GM21576 (cell line): ENCODE data around the gene PGPEP1.

Experiments
- ATAC-seq: cut with Tn5 transposase; IDR thresholded peaks from one replicate; pipeline ENCODE4 v1.9.1; 2021; ENCODE audit warnings: mild to moderate bottlenecking, moderate library complexity; ENCODE audit not compliant: unreplicated experiment

The PGPEP1 gene, protein sequence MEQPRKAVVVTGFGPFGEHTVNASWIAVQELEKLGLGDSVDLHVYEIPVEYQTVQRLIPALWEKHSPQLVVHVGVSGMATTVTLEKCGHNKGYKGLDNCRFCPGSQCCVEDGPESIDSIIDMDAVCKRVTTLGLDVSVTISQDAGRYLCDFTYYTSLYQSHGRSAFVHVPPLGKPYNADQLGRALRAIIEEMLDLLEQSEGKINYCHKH

DNA sequence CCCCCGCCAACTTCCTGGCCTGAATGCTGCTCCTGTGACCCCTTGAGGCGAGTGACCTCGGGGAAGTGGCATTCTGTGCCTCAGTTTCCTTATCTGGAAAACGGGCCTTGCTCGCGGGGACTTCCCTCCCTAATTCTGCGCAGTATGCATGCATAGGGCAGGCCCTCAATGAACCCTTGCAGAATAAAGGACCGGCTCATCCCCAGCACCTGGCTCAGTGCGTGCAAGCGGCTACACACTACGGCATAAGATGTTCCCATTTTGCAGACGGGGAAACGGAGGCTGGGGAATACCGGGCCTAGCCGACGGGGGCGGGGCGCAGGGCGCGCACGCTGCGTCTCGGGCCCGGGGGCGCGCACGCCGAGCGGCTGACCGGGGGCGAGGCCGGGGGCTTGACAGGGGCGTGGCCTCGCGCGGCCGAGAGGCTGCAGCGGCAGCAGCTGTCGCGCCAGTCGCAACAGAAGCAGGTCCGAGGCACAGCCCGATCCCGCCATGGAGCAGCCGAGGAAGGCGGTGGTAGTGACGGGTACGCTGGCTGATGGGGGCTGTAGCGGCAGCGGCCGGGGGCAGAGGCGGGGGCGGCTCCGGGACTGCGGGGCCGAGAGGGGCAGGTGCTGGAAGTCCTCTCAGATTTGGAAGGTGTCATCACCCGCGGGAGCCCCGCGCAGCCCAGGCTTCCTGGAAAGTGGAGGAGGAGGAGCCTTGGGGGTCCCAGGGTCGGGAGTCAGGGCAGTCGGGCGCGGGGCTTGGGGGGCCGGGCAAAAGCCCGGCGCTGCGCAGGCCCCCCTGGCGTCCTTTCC is at the start of gene PGPEP1:
TSS of gene PGPEP1 (plus strand) at position 409 of the 800 bp plus-strand sequence. CDS start at position 493, 84 bp downstream.
- no peak for ATAC-seq

DNA sequence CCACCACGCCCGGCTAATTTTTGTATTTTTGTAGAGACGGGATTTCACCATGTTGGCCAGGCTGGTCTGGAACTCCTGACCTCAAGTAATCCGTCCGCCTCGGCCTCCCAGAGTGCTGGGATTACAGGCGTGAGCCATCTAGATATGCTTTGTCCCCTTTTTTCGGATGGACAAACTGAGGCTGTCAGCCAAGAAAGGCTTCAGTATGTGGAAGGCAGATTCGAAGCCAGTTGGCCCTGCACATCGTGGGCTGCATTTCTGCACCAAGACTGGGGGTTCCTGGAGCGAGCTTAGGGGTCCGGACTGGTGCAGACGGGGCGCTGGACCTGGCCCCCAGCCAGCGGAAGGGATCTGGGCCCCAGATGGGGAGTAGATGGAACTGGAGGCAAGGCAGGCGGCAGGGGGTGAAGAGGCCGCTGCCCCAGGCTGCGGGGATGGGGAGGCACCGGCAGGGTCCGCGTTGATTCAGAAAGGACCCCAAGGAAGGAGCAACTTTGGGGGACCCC is 49.3 kb upstream of the PGPEP1 start:
- peak; percentile 7 for ATAC-seq

DNA sequence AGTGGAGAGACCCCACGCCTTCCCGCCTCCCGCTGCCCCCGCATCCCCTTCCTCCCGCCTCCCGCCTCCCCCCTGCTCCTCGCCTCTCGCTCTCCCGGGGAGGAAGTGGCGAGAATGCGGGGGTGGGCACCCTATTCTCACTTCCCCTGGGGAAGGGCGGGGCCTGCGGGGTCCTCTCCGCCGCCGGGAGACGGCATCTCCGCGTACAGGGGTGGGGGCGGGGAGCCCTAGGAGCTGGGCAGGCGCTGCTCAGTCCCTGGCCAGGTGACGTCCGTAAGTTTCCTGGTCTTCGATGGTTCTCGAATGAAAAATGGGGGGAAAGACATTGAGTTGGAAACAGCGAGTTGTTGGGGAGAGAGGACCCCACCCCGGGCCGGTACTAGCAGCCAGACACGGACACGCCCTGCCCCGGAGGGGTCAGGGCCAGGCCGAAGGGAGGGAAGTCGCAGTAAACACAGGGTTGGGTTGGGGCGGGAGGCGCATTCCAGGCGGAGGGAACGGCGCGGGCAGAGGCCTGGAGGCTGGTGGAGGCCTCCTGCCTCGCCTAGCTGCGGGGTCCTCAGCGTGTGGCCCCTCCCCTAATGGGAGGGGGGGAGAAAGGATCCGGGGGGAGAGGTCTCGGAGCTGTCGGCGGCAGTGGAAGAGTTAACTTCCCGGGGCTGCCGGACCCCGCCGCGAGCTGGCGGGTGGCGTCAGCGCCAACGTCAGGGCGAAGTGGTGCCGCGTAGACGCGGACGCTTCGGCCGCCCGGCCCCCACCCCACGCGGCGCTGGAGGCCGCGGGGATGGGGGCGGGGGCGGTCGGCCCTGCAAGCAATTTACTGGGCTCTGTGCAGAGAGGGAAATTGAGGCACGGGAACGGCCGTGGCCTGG is 48.6 kb upstream of the PGPEP1 start:
- peak; percentile 51 for ATAC-seq

DNA sequence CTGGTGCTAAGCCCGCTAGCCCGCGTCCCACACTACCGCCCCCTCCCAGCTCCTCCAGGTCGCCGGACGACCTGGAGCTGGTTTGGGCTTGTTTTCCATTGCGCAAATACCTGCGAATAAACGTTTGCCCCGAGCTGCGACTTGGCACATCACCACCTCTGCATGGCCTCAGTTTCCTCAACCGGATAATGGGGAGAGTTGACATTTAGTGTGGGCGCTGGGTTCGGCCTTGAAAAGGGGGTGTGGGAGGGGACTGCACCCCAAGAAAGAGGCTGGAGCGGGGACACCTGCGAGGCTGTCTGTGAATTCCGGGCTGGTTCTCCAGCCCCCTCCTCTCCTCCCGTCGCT is 48.0 kb upstream of the PGPEP1 start:
- ATAC-seq: no peak

DNA sequence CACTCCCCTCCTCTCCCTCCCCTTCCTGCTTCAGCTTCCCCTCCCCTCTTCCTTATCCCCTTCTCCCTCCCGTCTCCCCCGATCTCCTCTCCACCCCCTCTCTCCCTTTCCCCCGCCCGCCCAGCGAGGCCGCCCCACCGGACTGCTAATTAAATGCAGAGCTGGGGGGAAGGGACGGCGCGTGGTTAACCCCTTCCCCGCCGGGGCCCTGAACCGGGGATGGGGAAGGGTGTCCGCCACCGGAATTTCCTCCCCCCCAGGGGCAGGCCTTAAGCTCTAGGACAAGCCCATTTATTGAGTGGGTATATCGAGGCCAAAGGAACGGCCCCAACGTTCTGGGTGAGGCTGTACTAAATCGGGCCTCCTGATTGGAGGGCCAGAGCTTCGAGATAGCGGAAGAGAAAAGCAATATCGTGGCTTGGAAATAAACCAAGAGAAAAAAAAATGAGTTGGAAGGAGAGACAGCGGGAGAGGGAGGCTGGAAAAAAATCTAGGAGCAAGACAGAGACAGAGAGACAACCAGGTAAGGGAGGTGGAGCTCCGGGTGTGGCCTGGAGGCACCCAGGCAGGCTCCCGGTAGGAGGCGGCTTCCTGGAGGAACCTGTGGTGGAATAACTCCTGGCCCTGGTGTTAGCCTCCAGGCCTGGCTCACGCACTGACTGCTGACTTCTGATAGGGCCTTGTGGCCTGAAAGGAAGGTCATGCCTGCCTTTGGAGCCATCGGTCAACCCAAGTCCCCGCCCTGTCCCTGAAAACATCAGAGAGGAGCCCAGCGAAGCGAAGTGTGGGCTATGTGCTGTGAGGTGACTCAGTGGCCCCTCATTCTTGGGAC is 47.4 kb upstream of the PGPEP1 start:
- no peak for ATAC-seq

DNA sequence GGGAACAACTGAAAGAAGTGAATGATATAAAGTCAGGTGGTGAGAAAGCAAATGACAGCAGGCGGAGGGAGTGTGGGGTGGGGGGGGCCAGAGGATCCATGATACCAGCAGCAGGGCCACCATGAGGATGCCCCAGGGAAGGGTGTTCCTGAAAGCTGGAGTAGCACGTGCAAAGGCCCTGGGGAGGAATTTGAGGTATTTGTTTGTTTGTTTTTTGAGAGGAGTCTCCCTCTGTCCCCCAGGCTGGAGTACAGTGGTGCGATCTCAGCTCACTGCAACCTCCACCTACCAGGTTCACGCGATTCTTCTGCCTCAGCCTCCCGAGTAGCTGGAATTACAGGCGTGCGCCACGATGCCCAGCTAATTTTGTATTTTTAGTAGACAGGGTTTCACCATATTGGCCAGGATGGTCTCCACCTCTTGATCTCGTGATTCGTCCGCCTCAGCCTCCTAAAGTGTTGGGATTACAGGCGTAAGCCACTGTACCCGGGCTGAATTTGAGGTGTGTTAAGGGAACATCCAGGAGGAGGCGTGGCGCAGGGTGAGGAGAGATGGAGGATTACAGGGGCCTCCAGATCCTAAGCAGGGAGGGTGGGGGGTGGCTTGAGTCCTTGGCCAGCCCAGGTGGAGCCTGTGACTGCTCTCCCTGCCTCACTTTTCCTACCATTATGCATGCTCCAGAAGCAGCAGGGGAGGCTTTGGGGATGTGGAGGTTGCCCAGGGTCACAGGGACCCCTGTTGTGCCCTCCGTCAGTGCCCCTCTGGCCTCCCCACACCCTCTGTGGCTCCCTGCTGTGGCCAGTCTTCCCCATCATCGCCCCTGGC is 46.5 kb upstream of the PGPEP1 start:
- no peak for ATAC-seq

DNA sequence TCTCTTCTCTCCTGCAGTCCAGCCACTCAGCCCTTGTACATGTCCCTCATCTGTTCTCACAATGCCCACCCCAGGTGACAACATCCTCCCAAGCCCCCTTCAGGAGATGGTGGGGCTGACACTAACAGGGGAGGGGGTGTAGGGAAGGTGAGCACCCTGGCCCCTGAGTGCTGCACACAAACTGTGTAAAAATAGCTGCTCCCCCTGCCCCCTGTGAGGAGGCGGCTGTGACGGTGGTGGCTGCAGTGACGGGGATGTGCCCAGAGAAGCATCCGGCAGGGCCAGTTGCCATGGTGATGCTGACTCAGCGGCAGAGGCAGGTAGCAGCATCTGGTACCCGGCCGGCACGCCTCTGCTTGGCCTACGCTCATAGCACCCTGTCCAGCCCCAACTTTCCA is 45.9 kb upstream of the PGPEP1 start:
- ATAC-seq: no peak

DNA sequence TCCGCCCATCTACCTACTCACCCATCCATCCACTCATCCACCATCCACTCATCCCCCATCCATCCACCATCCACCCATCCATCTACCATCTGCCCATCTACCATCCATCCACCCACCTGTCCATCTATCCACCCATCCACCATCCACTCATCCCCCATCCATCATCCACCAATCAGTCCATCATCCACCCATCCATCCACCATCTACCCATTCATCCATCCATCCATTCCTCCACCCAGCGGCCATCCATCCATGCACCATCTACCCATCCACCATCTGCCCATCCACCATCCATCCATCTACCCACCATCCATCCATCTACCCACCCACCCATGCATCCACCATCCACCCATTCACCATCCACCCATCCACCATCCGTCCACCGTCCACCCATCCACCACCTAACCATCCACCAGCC is 45.4 kb upstream of the PGPEP1 start:
- no peak for ATAC-seq

DNA sequence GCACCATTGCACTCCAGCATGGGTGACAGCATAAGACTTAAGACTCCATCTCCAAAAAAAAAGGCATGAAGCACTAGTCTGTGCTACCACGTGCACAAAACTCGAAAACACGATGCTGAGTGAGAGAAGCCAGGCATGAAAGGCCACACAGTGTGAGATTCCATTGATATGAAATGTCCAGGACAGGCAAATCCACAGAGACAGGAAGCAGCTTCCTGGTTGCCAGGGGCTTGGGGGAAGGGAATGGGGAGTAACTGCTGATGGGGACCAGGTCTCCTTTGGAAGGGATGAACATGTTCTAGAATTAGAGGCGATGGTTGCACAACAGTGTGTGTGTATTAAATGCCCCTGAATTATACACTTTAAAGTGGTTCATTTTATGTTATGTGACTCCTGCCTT is 43.1 kb upstream of the PGPEP1 start:
- ATAC-seq: no peak

DNA sequence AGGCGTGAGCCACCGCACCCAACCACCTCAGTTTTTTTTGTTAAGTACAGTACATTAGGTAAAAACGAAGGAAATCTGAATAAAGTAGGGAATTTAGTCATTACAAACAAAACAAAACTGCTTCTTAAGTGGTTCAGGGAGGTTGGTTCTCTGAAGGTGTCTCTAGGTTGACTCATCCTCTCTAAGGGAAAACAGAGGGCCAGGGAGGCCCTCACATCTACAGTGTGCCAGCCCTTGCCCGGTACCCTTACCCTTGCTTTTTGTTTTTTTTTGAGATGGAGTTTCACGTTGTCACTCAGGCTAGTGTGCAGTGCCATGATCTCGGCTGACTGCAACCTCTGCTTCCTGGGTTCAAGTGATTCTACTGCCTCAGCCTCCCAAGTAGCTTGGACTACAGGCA is 41.8 kb upstream of the PGPEP1 start:
- ATAC-seq: no peak

DNA sequence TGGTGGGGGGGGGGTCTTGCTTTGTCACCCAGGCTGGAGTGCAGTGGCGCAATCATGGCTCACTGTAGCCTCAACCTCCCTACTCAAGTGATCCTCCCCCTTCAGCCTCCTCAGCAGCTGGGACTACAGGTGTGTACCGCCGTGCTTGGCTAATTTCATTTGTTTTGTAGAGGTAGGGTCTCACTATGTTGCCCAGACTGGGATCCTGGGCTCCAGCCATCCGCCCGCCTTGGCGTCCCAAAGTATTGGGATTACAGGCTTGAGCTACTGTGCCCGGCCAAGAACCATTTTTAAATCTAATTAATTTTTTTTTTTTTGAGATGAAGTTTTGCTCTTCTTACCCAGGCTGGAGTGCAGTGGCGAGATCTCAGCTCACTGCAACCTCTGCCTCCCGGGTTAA is 40.7 kb upstream of the PGPEP1 start:
- no peak for ATAC-seq

DNA sequence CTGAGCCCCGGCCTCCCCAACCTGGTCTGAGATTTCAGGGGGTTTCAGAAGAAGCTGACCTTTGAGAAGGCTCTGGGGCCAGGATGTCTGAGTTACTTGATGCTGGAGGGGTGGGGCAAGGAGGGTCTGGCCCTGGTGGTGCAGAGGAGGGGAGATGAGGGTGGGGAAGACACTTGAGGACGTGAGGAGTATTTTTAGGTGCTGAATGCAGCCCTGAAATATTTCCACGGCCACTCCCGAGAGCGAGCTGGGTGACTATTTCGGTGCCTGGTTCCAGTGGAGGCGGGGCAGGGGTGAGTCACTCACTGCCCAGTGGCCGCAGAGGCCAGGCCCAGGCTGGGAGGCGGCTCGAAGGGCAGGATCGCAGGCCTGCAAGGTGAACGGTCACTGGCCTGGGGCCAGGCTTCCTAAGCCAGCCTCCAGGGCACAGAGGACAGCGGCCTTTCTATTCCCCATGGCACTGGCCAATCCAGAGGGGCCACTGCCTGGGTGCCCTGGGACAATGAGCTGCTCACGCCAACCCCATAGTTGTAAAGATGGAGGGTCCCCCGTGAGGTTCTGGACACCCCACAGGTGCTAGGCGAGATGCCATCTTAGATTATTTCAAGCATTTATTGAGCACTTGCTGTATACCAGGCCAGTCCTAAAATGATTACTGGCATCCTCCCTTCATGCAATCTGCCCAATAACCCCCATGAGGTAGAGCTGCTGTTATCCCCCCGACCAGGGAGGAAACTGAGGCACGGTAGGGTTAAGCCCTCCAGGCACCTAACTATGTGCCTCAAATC is 39.3 kb upstream of the PGPEP1 start:
- ATAC-seq: no peak

DNA sequence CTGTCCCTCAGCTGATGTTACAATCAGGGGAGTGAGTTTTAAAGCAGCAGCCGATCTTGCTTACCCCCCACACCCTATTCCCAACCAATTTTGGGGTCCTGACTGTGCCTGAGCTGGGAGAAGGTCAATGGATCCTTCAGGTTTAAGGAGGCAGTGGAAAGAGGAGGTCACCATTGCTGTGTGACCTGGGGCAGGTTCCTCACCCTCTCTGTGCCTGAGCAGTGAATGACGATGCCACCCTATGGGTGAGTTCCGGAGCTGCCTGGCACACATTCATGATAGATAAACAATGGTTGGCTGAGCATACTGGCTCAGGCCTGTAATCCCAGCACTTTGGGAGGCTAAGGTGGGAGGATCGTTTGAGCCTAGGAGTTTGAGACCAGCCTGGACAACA is 38.7 kb upstream of the PGPEP1 start:
- ATAC-seq: no peak

DNA sequence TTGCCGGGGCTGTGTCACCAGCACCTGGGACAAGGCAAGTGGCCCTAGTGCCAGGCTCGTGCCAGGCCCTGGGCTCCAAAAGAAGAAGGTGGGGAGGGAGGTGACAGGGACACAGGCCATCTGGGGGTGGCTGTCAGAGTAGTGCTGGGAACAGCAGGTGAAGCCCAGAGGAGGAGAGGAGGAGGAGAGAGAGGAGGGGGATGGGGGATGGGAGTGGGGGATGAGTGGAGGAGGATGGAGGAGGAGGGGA is 36.3 kb upstream of the PGPEP1 start:
- no peak for ATAC-seq

DNA sequence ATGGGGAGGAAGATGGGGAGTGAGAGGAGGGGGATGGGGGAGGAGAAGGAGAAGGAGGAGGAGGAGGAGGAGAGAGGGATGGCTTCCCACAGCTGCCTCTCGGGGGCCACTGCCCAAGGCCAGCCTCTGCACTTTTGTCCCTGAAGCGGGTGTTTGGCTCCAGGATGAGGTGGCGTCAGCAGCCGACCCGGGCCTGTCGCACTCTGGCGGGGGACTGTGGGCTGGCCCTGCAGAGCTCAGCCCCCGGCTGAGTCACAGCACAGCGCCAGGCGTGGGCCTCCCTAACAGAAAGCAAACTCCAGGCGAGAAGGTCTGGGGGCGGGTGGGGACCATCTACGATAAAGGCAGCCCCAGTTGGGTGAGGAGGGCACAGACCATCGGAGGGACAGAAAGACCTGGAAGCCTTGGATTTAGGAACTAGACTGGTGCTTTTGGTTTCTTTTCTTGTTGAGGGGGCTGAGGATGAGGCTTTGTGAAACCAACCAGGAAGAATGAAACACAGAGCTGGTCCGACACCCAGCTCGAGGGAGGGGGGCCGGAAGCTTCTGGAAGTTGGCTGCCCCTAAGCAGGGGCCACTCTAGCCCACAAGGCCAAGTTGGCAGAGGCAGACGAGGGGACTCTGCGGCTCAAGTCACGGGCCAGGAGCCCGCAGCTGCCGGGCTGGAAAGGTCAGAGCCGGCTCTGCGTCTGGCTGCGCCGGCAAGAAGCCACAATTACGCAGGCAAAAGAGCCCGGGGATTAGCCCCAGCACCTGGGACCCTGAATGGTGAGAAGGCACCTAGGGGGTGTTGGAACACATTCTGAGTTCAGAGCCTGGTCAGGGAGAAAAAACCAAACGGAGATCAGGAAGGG is 35.7 kb upstream of the PGPEP1 start:
- no peak for ATAC-seq

DNA sequence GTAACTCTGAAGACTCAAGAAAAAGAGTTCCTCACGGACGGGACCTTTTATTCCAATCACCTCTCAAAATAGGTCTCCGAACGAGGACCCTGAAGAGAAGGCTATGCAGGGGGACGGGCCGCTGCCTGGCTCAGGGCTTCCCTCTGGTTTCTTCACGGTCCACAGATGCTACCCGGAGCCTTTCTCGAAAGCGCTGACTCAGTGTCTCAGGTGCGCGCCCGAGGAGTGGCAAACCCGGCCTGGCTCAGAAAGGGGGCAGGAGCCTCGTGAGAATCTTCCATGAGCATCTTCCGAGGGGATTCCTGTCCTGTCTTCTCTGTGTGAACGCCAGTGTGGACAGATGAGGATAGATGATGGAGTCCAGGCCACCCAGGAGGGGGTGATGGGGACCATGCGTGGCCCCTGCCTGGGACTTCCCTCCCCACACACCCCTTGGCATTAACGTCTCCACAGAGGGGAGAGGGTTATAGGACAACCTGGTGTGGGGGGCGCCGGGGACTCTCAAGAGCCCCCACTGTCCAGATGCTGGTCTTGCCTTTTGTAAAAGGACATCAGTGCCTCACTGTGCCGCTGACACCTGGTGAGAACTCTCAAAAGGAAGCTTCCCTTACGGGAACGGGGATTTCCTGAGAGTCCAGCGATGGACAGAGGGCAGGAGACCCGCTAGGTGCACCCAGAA is 34.0 kb upstream of the PGPEP1 start:
- ATAC-seq: no peak

DNA sequence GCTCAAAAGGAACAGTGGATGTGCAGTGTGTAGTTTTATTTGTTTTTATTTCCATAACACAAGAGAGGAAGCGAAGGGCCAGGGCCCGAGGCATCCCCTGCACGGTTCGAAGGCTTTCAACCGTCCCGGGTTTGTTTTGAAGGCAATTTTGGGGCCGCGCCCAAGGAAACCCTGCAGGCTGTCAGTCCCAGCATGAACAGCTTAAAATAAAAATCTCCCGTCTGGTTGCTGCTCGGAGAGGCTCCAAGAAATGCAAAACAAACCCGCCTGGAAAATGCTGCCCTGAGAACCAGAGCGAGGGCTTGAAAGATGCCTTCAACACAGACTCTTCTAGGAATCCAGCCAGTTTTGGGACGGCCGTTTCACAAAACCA is 33.5 kb upstream of the PGPEP1 start:
- ATAC-seq: no peak

DNA sequence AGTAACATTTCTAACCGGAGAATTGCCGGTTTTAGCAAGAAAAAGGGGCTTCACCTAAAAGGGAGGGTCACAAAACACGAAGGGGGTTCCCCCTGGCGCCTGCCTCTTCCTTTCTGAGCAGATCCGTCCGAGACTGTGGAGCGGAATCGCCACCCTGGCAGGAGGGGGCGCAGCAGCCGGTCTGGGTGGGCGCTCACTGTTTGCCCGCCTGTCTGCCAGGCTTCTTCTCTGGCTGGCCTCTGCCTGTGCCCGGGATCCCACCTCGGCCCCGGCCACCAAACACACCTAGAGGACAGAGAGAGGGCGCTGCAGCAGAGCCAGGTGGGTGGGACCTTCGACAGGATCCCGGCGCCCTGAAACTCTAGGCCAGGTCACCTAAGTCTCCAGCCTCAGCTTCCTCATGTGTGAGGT is 33.1 kb upstream of the PGPEP1 start:
- no peak for ATAC-seq
